Stimulated activated naive CD8-positive, alpha-beta T cell treated with anti-CD3 and anti-CD28 coated beads, Interleukin-15, Interleukin-2, amounts not matched to agents 100 ng/mL and 50 ng/mL, for 24 hours (primary cell): Measurements from ENCODE around the gene RAB7B.

Experiments used
- H3K27ac Mint-ChIP-seq: one replicate; pipeline ENCODE4 v1.8.0; 2021; ENCODE audit warnings: mild to moderate bottlenecking, mixed read lengths
- H3K27me3 Mint-ChIP-seq: one replicate; pipeline ENCODE4 v1.8.0; 2021; ENCODE audit warnings: mixed read lengths
- H3K36me3 Mint-ChIP-seq: one replicate; pipeline ENCODE4 v1.8.0; 2021; ENCODE audit warnings: low read depth, mixed read lengths
- H3K4me1 Mint-ChIP-seq: one replicate; pipeline ENCODE4 v1.8.0; 2021; ENCODE audit warnings: low read depth, mixed read lengths
- H3K4me3 Mint-ChIP-seq: one replicate; pipeline ENCODE4 v1.8.0; 2021; ENCODE audit warnings: mild to moderate bottlenecking, mixed read lengths
- H3K9me3 Mint-ChIP-seq: one replicate; pipeline ENCODE4 v1.8.0; 2021; ENCODE audit warnings: mixed read lengths

The RAB7B gene

GRCh38 chr1:205962821-205963221 is 40.4 kb downstream of the RAB7B start:
- no peak overlapping the region for H3K4me3 Mint-ChIP-seq
- peaks cover 11% of the 10 kb centered on the region for H3K27me3 Mint-ChIP-seq
- H3K9me3 Mint-ChIP-seq = no peaks in the 10 kb centered on the region
- H3K36me3 Mint-ChIP-seq = no peaks in the 10 kb centered on the region
- H3K27ac Mint-ChIP-seq = no peak overlapping the region
- peaks cover 4% of the 10 kb centered on the region for H3K4me1 Mint-ChIP-seq

- no peaks in the 10 kb centered on the region for H3K36me3 Mint-ChIP-seq
- peaks cover 11% of the 10 kb centered on the region for H3K27me3 Mint-ChIP-seq
- no peak overlapping the region for H3K27ac Mint-ChIP-seq
- no peaks in the 10 kb centered on the region for H3K9me3 Mint-ChIP-seq
- H3K4me1 Mint-ChIP-seq = peaks cover 4% of the 10 kb centered on the region
- H3K4me3 Mint-ChIP-seq = no peak overlapping the region
Observed at GRCh38 chr1:205961991-205962820, 41.0 kb downstream of the RAB7B start.

- no peaks in the 10 kb centered on the region for H3K36me3 Mint-ChIP-seq
- no peaks in the 10 kb centered on the region for H3K9me3 Mint-ChIP-seq
- no peak overlapping the region for H3K4me3 Mint-ChIP-seq
- peaks cover 4% of the 10 kb centered on the region for H3K4me1 Mint-ChIP-seq
- H3K27me3 Mint-ChIP-seq = peaks cover 11% of the 10 kb centered on the region
- no peak overlapping the region for H3K27ac Mint-ChIP-seq
Observed at GRCh38 chr1:205961405-205961804, 41.8 kb downstream of the RAB7B start.

GRCh38 chr1:205959789-205960188 is 43.4 kb downstream of the RAB7B start:
- Mint-ChIP-seq H3K36me3 (no peaks in the 10 kb centered on the region), H3K4me3 (no peak overlapping the region), H3K27me3 (peaks cover 17% of the 10 kb centered on the region), H3K4me1 (peaks cover 4% of the 10 kb centered on the region), H3K9me3 (no peaks in the 10 kb centered on the region), H3K27ac (no peak overlapping the region)

- Mint-ChIP-seq H3K36me3 (no peaks in the 10 kb centered on the region), H3K9me3 (no peaks in the 10 kb centered on the region), H3K27ac (no peak overlapping the region), H3K27me3 (peaks cover 14% of the 10 kb centered on the region), H3K4me3 (no peak overlapping the region), H3K4me1 (no peaks in the 10 kb centered on the region)
Observed at GRCh38 chr1:205955499-205955898, 47.7 kb downstream of the RAB7B start.

- no peaks in the 10 kb centered on the region for H3K9me3 Mint-ChIP-seq
- peaks cover 12% of the 10 kb centered on the region for H3K27me3 Mint-ChIP-seq
- H3K27ac Mint-ChIP-seq = no peak overlapping the region
- H3K36me3 Mint-ChIP-seq = no peaks in the 10 kb centered on the region
- no peak overlapping the region for H3K4me3 Mint-ChIP-seq
- H3K4me1 Mint-ChIP-seq = no peaks in the 10 kb centered on the region
Observed at GRCh38 chr1:205954819-205955404, 48.3 kb downstream of the RAB7B start.

GRCh38 chr1:205951746-205952145 is 51.4 kb downstream of the RAB7B start:
- Mint-ChIP-seq H3K36me3 (no peaks in the 10 kb centered on the region), H3K4me1 (no peaks in the 10 kb centered on the region), H3K9me3 (no peaks in the 10 kb centered on the region), H3K27me3 (peaks cover 6% of the 10 kb centered on the region), H3K27ac (no peak overlapping the region), H3K4me3 (no peak overlapping the region)

GRCh38 chr1:205950826-205951549 is 52.2 kb downstream of the RAB7B start:
- Mint-ChIP-seq H3K27ac (no peak overlapping the region), H3K4me1 (no peaks in the 10 kb centered on the region), H3K27me3 (peaks cover 6% of the 10 kb centered on the region), H3K36me3 (no peaks in the 10 kb centered on the region), H3K9me3 (no peaks in the 10 kb centered on the region), H3K4me3 (no peak overlapping the region)

- Mint-ChIP-seq H3K27me3 (peaks cover 4% of the 10 kb centered on the region), H3K4me1 (no peaks in the 10 kb centered on the region), H3K4me3 (no peak overlapping the region), H3K36me3 (no peaks in the 10 kb centered on the region), H3K9me3 (no peaks in the 10 kb centered on the region), H3K27ac (no peak overlapping the region)
Observed at GRCh38 chr1:205950280-205950679, 52.9 kb downstream of the RAB7B start.

GRCh38 chr1:205949753-205950152 is 53.4 kb downstream of the RAB7B start:
- no peak overlapping the region for H3K27ac Mint-ChIP-seq
- H3K4me3 Mint-ChIP-seq = no peak overlapping the region
- peaks cover 3% of the 10 kb centered on the region for H3K27me3 Mint-ChIP-seq
- H3K36me3 Mint-ChIP-seq = no peaks in the 10 kb centered on the region
- no peaks in the 10 kb centered on the region for H3K4me1 Mint-ChIP-seq
- no peaks in the 10 kb centered on the region for H3K9me3 Mint-ChIP-seq

GRCh38 chr1:205948886-205949285 is 54.3 kb downstream of the RAB7B start:
- no peaks in the 10 kb centered on the region for H3K9me3 Mint-ChIP-seq

GRCh38 chr1:205948039-205948438 is 55.2 kb downstream of the RAB7B start:
- Mint-ChIP-seq H3K9me3 (no peaks in the 10 kb centered on the region), H3K36me3 (no peaks in the 10 kb centered on the region), H3K27me3 (peaks cover 10% of the 10 kb centered on the region), H3K4me1 (no peaks in the 10 kb centered on the region), H3K4me3 (no peak overlapping the region), H3K27ac (no peak overlapping the region)

More at GRCh38 chr1:205948886-205949285, 54.3 kb downstream of the RAB7B start:
- no peaks in the 10 kb centered on the region for H3K4me1 Mint-ChIP-seq
- H3K4me3 Mint-ChIP-seq = no peak overlapping the region
- H3K27ac Mint-ChIP-seq = no peak overlapping the region
- peaks cover 7% of the 10 kb centered on the region for H3K27me3 Mint-ChIP-seq
- H3K36me3 Mint-ChIP-seq = no peaks in the 10 kb centered on the region

- no peaks in the 10 kb centered on the region for H3K36me3 Mint-ChIP-seq
- no peaks in the 10 kb centered on the region for H3K9me3 Mint-ChIP-seq
- no peak overlapping the region for H3K27ac Mint-ChIP-seq
- H3K27me3 Mint-ChIP-seq = peaks cover 12% of the 10 kb centered on the region
- H3K4me3 Mint-ChIP-seq = no peak overlapping the region
- H3K4me1 Mint-ChIP-seq = no peaks in the 10 kb centered on the region
Observed at GRCh38 chr1:205947024-205947423, 56.2 kb downstream of the RAB7B start.

- Mint-ChIP-seq H3K9me3 (no peaks in the 10 kb centered on the region), H3K4me1 (no peaks in the 10 kb centered on the region), H3K4me3 (no peak overlapping the region), H3K36me3 (no peaks in the 10 kb centered on the region), H3K27me3 (peaks cover 16% of the 10 kb centered on the region), H3K27ac (no peak overlapping the region)
Observed at GRCh38 chr1:205945069-205945468, 58.1 kb downstream of the RAB7B start.

GRCh38 chr1:205944525-205944924 is 58.7 kb downstream of the RAB7B start:
- H3K9me3 Mint-ChIP-seq = no peaks in the 10 kb centered on the region
- no peaks in the 10 kb centered on the region for H3K4me1 Mint-ChIP-seq
- H3K27ac Mint-ChIP-seq = no peak overlapping the region
- no peak overlapping the region for H3K4me3 Mint-ChIP-seq
- peaks cover 20% of the 10 kb centered on the region for H3K27me3 Mint-ChIP-seq
- H3K36me3 Mint-ChIP-seq = no peaks in the 10 kb centered on the region
